K562 (cell line): Measurements from ENCODE around the gene NMRAL1.

ENCODE experiments used
- HNRNPK ChIP-seq: fragments of 200-400 bp; formaldehyde crosslinking; IDR thresholded peaks from one replicate; pipeline ENCODE4 v1.6.1; 2018; ENCODE audit warnings: mild to moderate bottlenecking, low read depth, low read length; ENCODE audit not compliant: poor library complexity, severe bottlenecking
- KAT7 ChIP-seq: sonication (generic); formaldehyde crosslinking; IDR thresholded peaks from 2 replicates; pipeline ENCODE4 v1.8.0; 2022; ENCODE audit warnings: missing genetic modification reagents, mild to moderate bottlenecking, borderline replicate concordance
- NCOR1 ChIP-seq: fragments of 450-650 bp; IDR thresholded peaks from 2 replicates; pipeline ENCODE4 v1.6.1; 2016; ENCODE audit warnings: mild to moderate bottlenecking, moderate library complexity
- NFE2 ChIP-seq: IDR thresholded peaks from 2 replicates; pipeline ENCODE4 v1.6.1; 2014; ENCODE audit warnings: antibody characterized with exemption, low read depth
- NFE2L1 ChIP-seq: fragments of 450-650 bp; IDR thresholded peaks from 2 replicates; pipeline ENCODE4 v1.6.1; 2016; ENCODE audit warnings: missing genetic modification characterization, low read depth, mild to moderate bottlenecking, missing compliant biosample characterization, moderate library complexity, borderline replicate concordance
- ZNF79 ChIP-seq: fragments of 250-450 bp; sonication (Bioruptor Pico); IDR thresholded peaks from 2 replicates; pipeline ENCODE4 v1.4.0; 2020; ENCODE audit warnings: low read depth, mild to moderate bottlenecking, moderate library complexity
- TF ChIP-seq, protein P1 (sequence below), 2 experiments: fragments of 450-650 bp; IDR thresholded peaks; 2 replicates each; pipeline ENCODE4 v1.6.1; 2016

DNA sequence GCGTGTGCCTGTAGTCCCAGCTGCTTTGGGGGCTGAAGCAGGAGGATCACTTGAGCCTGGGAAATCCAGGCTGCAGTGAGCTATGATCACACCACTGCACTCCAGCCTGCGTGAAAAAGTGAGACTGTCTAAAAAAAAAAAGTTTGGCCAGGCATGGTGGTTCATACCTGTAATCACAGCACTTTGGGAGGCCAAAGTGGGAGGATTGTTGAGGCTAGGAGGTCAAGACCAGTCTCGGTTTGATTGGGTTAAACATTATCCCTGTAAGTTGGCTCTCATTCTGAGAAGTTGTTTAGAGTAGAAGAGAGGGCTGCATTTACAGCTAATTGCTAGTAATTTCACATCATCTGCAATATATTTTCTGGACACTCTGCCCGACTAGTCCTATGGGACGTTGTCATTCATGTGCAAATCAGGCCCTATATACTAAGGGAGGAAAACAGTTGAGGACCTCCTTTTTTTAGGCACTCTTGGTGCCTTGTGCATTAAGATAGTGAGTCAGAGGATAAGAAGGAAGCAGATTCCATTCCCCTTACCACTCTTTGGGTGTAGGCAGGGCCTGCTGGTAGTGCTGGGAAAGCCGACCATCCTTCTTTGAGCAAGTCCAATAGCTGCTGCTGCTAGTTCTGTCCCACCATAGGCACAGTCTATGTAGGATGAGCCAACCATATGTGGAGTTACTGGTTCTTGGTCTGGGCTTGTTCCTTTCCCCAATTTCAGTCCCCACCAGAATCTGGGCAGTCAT, 20.5 kb upstream of the NMRAL1 start:
- TF ChIP-seq ZNF79 (CRISPR knock-in tag) (no peak), NFE2L1 (tag) (no peak), HNRNPK (no peak), NCOR1 (no peak), NFE2 (no peak), KAT7 (CRISPR knock-in tag) (no peak)
- TF ChIP-seq, protein P1, sequence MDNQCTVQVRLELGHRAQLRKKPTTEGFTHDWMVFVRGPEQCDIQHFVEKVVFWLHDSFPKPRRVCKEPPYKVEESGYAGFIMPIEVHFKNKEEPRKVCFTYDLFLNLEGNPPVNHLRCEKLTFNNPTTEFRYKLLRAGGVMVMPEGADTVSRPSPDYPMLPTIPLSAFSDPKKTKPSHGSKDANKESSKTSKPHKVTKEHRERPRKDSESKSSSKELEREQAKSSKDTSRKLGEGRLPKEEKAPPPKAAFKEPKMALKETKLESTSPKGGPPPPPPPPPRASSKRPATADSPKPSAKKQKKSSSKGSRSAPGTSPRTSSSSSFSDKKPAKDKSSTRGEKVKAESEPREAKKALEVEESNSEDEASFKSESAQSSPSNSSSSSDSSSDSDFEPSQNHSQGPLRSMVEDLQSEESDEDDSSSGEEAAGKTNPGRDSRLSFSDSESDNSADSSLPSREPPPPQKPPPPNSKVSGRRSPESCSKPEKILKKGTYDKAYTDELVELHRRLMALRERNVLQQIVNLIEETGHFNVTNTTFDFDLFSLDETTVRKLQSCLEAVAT (IDR thresholded peaks at IDR 0.05): no peak
